AG09309 (cell line): ENCODE data around the gene SAPCD2.
A peak's percentile ranks its signal among the peaks of the same experiment; 100 is the strongest.
"Not testable (repeated sequence)": the region's sequence is repeated elsewhere in the genome, so short reads cannot be mapped to it uniquely, and the experiment has no call there.

Experiments
- DNase-seq: peaks from one replicate; pipeline ENCODE4 v3.0.0-alpha.2; 2010; ENCODE audit warnings: low read depth
- H3K4me3 ChIP-seq: 2 replicates; pipeline ENCODE4 v1.5.1; 2011; ENCODE audit warnings: mild to moderate bottlenecking, low read depth, low read length, moderate library complexity; ENCODE audit not compliant: control insufficient read depth
- TF ChIP-seq, protein P1 (sequence below): IDR thresholded peaks from 2 replicates; pipeline ENCODE4 v1.5.1; 2011; ENCODE audit warnings: mild to moderate bottlenecking, low read depth, low read length, inconsistent platforms; ENCODE audit not compliant: insufficient read depth, control insufficient read depth; ENCODE audit errors: missing control alignments

The SAPCD2 gene

DNA sequence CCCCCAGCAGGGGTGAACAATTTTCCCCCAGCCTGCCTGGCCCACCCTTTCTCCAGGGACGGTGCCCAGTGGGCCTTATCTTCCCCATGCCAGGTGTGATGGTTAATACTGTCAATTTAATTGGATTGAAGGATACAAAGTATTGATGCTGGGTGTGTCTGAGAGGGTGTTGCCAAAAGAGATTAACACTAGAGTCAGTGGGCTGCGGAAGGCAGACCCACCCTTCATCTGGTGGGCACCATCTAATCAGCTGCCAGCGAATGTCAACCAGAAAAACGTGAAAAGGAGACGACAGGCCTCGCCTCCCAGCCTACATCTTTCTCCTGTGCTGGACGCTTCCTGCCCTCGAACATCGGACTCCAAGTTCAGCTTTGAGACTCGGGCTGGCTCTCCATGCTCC lies 32.9 kb downstream of the SAPCD2 start:
- DNase-seq = no peak
- TF ChIP-seq, protein P1, sequence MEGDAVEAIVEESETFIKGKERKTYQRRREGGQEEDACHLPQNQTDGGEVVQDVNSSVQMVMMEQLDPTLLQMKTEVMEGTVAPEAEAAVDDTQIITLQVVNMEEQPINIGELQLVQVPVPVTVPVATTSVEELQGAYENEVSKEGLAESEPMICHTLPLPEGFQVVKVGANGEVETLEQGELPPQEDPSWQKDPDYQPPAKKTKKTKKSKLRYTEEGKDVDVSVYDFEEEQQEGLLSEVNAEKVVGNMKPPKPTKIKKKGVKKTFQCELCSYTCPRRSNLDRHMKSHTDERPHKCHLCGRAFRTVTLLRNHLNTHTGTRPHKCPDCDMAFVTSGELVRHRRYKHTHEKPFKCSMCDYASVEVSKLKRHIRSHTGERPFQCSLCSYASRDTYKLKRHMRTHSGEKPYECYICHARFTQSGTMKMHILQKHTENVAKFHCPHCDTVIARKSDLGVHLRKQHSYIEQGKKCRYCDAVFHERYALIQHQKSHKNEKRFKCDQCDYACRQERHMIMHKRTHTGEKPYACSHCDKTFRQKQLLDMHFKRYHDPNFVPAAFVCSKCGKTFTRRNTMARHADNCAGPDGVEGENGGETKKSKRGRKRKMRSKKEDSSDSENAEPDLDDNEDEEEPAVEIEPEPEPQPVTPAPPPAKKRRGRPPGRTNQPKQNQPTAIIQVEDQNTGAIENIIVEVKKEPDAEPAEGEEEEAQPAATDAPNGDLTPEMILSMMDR = no peak
- no peak overlapping the region for H3K4me3 ChIP-seq

DNA sequence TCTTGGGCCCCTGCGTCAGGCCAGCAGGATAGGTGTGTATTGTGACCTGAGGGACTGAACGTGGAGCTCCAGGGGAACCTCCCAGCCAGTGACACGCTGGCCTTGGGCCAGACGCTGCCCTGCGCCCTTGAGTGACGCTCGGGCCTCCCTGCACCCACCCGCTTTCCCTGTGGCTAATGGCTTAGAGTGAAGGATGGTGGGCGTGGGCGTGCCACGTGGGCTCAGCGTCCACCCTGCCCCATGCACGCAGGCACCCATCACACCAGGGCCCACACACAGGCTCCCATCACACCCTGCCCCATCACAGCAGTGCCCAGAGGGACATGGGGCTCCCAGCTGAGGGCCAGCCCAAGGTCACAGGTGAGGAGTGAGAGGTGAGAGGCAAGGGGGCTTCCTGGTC lies 33.3 kb downstream of the SAPCD2 start:
- no peak for DNase-seq
- TF ChIP-seq, protein P1 = no peak
- no peak overlapping the region for H3K4me3 ChIP-seq

DNA sequence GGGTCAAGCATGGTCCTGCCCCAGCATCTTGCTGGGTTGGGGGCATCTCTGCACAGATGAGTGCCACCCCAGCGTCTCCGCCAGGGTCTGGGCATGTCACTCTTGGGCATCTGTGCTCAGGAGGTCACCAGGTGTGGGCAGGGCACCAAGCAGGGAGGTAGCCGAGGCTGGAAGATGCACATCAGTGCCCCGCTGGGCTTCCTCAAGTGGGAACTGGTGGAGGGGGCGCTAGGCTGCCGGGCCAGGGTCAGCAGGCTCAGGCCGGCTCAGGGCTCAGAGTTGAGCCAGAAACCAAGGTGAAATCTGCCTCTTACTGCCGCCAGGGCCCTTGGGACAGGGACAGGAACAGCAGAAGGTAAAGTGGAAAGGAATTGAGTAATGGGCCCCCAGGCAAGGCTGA lies 34.4 kb downstream of the SAPCD2 start:
- DNase-seq = no peak
- TF ChIP-seq, protein P1 = no peak
- H3K4me3 ChIP-seq = no peak overlapping the region

DNA sequence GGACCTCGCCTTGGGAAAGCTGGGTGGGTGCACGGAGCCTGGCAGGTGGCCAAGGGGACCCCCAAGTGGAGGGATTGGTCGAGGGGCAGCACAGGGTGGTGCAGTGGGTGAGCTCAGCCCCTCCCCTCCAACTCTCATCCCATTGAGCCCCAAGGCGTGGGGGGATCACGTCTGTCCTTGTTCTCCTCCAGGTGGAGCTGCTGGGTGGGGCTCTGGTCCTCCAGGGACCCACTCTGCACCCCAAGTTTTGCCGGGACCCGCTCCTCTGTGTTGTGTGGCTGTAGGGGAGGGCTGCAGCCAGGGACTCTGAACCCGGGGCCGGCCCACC lies 34.9 kb downstream of the SAPCD2 start:
- TF ChIP-seq, protein P1 = no peak
- no peak for DNase-seq
- H3K4me3 ChIP-seq = no peak overlapping the region

- DNase-seq = peak; percentile 33
- TF ChIP-seq, protein P1 = peak; percentile 96
- H3K4me3 ChIP-seq = no peak overlapping the region
Measured at GRCh38 chr9:137034709-137035506, 35.4 kb downstream of the SAPCD2 start.

GRCh38 chr9:137034039-137034708 lies 36.2 kb downstream of the SAPCD2 start:
- TF ChIP-seq, protein P1 = no peak
- no peak overlapping the region for H3K4me3 ChIP-seq
- no peak for DNase-seq

GRCh38 chr9:137033481-137033880 lies 36.9 kb downstream of the SAPCD2 start:
- DNase-seq, H3K4me3 ChIP-seq: not testable (repeated sequence)
